ENCODE data around the gene F2RL3.

F2RL3 gene

DNA sequence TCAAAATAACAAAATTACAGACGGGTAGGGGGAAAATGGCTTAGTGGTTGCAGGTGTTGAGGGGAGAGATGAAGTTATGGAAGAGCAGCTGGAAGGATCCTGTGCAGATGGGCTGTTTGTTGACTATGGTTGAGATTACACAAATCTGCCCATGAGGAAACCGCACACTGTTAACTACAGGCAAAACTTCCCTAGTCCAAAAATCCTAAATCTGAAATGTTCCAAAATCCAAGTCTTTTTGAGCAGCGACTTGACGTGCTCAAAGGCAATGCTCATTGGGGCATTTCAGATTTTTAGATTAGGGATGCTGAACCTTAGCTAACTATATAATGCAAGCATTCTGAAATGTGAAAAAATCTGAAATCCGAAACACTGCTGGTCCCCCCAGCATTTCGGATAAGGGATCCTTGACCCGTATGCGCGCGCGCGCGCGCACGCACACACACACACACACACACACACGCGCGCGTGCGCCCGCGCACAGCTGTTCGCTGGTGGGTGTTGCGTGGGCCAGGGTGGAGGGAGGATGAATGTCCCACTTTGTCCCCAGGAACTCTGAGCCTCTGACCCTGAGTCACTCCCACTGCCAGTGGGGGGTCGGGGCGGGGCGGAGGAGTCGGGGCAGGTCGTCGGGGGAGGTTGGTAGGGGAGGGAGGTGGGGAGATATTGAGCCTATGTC lies 6.8 kb downstream of the F2RL3 start:
- DNase-seq = no peak

DNA sequence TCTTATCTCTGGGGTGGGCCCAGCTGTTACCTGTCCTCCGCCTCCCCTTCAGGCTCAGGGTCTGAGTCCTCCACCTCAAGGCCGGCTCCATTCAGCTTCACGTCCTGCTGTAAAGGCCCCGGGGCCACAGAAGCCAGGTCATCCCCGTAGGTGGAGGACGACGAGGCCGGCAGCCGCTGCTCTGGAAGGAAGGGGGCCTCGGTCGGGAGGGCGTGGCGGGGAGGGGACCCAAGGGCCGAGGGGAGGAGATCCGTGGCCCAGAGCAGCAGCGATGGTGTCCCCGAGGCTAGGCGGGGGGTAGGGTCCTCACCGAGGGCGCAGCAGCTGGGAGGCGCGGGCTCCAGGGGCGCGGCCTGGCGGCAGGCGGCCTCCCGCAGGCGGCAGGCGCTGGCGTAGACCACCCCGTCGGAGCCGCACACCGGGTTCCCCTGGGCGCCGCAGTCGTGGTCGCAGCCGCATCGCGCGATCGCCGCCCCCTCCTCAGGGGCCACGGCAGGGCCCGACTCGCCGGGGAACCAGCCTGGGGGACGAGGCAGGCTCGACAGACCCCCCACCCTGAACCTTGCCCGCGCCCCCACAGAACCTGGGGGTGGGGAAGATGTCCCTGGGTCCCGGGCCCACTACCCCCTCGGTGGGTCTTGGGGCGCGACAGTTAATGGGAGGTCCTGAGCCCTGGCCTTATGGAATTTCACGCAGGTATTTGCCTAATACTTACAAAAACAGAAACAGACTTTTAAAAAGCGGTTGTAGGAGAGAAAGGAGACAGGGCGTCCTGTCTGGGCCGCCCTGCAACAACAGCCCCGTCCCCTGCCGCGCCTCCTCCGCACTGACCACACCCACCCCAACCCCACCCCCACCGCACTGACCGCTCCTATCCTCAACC lies 7.6 kb downstream of the F2RL3 start:
- no peak for DNase-seq

DNA sequence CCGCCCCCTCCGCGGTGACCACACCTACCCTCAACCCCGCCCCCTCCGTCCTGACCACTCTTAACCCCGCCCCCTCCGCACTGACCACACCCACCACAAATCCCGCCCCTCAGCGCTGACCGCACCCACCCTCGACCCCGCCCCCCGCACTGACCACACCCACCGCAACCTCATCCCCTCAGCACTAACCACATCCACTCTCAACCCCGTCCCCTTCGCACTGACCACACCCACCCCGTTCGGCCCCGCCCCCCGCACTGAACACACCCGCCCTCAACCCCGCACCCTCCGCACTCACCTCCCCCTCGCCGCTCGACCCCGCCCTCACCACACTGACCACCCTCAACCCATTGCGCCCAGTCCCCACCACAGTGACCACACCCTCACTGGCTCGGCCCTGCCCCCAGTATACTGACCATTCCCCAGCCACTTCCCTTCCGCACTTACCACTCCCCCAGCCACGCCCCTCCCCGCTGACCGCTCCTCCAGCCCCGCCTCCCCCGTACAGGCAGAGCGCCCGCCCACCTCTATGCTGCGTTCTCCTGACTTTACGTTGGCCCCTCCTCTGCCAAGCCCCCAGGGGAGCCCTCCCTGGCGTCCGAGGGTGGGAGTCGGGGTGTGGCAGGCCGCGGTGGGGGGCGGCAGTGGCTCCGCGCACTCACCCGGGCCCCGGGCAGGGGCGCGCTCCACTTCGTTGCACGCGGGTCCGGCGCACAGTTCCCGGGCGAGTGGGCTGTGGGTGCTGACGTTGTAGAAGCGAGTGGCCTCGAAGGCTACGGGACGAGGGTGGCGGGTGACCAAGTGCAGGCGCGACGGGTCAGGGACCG lies 8.4 kb downstream of the F2RL3 start:
- no peak for DNase-seq

DNA sequence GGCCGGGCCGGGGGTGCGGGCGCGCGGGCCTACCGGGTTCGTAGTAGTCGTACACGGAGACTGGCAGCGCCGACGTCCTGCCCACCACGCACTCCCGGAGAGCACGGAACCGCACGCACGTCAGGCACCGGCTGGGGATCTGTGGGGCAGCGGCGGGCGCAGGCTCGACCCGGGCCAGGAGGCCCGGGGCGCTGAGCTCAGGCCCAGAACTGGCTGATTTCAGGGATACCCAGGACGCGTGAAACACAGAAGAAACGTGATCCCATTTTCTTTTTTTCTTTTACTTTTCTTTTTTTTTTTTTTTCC lies 9.0 kb downstream of the F2RL3 start:
- no peak for DNase-seq

DNA sequence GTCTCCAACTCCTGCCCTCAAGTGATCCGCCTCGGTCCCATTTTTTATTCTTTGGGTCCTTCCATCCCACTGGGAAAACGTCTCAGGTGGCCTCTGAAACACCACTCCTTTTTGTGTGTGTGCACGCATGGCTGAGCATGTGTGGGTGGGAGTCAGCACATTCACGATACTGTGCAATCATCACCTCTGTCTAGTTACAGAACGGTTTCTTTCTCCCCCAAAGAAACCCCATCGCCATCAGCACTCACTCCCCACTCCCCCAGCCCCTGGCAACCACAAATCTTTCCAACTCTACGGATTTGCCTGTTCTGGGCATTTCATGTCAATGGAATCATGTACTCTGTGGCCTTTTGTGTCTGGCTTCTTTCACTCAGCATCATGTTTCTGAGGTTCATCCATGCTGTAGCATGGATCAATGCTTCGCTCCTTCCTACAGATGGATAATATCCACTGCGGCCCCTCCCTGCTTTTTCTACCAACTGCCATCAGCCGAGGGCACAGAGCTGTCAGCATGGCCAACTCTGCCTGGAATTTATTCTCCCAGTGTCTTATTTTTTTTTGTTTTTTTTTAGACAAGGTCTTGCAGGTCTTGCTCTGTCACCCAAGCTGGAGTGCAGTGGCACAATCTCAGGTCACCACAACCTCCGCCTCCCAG lies 9.7 kb downstream of the F2RL3 start:
- DNase-seq = no peak

DNA sequence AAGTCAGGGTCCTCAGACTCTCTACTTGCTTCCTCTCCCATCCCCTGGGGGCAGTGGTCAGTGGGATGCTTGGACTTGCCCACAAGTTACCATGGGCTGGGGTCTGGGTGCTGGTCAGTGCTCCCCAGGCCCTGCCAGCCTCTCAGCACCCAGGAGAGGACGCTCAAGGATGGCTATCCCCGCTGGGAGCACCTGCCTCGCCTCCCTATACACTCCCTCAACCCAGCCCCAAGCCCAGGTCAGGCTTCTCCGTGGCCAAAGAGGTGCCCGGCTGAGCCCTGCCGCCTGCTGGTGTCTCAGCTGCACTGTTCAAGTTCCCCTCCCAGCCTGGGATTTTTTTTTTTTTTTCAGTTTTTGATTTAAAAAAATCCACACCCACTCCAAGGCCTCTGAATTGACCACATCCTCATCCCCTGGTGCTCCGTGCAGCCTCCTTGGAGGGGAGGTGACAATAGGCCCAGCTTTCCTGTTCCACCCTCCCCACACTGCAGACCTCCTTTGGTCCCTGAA lies 10.8 kb downstream of the F2RL3 start:
- DNase-seq = no peak

DNA sequence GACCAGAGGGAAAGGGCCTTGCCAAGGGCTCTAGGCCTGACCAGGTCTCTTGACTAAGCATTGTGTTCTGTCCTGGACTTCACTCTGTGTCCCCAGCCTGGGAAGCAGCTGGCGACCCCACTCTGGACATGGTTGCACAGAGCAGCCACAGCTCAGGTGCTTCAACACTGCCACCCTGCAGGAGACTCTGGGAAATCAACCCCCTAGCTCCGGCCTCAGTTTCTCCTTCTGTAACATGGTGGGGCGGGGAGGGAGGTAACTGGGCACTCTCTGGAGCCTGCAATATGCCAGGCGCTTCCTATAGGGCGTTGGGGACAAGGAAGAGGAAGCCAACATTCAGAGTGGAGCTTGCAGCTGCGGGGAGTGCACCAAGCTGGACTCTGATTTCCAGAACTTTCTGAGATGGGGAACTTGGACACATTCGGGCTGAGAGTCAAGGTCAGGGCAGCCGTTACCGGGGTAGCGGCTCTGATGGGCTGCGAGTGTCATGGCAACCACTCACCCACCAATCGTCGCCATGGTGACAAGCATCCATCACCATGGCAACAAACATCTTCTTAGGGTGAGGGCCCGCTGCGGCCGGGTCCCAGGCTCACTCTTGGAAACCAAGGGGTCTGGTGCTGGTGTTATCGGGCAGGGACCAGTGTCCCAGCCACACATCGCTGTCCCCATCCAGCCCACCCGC lies 12.8 kb downstream of the F2RL3 start:
- DNase-seq = no peak

DNA sequence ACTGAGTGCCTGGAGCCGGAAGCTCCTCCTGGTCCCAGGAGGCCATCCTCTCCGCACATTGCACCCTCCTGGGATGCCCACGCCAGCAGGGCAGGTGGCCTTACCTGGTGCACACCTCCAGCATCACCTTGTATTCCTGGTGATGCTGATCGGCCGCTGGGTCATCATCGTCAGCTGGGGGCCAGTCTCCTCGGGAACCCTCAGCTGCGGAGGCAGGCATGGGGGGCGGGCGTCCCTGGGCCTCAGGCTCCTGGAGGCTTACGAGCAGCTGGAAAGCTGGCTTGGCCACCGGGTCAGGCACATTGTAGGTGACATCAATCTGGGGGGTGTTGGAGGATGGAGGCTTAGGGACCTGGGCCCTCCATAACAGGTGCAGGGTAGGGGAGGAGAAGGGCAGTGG lies 13.7 kb downstream of the F2RL3 start:
- DNase-seq = no peak

DNA sequence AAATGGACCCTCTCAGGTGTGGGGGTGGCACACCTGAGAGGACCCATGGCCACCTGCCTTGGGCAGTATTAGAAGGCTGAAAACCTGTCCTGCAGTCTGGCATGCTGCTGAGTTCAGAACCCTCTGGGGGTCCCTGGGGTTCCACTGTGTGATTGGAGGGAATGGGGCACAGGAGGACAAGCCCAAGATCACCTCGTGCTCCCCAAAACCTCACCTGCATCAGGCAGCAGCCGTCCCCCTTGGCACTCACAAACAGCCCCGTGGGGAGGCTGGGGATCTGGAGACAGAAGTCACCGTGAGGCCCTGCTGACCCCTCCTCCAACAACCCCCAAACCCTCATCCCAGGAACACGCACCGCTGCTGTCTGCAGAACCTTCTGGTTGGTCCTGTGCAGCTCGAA lies 14.5 kb downstream of the F2RL3 start:
- no peak for DNase-seq

DNA sequence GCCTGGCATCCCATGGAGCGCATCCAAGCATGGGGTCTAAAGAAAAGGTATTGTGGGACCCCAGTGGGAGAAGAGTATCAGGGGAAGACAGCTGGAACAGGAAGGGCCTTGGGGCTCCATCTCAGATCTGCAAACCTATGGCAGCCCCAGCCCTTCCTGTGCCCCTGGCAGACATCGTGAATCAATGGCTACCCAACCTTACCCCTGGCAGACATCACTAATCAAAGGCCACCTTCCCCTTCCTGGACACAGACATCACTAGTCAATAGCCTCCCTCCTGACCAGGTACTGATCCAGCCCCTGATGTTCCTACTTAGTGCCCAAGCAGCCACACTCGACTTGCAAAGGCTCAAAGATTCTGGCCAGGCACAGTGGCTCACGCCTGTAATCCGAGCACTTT lies 15.8 kb downstream of the F2RL3 start:
- no peak for DNase-seq

DNA sequence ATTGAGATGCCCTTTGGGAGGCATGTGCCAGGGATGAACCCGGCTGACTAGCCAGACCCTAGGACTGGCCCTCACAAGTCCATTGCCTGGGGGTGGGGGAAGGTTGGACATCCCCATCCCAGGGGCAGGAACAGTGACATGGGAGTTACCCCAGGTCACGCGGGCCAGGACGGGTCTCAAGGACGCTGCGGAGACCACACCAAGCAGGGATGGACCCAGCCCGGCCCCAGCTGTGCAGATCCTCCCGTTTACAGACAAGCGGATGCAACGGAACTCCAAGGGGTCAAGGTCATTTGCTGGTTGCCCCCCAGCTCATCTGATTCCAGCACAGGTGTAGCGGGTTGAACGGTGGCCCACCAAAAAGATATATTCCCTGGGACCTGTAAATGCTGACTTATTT lies 20.0 kb downstream of the F2RL3 start:
- DNase-seq = no peak

DNA sequence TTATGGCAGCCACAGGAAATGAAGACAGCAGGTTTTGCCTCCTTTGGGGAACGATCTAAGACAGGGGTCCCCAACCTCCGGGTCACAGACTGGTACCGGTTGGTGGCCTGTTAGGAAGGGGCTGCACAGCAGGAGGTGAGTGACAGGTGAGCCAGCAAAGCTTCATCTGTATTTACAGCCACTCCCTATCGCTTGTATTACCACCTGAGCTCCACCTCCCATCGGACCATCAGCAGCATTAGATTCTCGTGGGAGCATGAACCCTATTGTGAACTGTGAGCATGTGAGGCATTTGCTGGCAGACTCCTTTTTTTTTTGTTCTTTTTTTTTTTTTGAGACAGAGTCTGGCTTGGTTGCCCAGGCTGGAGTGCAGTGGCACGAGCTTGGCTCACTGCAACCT lies 22.2 kb downstream of the F2RL3 start:
- no peak for DNase-seq

DNA sequence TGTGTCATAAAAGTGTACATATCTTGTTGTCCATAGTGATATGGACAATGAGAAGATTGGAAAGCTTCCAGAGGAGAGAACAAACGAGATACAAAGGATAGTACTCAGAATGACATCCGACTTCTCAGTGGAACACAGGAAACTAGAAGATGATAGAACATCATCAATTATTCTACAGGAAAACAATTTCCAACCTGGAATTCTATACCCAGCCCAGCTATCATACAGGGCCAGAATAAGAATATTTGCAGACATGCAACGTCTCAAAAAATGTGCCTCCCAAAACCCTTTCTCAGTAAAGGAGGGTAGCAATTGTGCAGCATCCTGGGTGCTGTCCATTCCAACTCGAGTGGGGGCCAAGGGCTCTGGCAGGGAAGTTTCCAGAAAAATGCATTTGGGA lies 24.0 kb downstream of the F2RL3 start:
- DNase-seq = no peak

DNA sequence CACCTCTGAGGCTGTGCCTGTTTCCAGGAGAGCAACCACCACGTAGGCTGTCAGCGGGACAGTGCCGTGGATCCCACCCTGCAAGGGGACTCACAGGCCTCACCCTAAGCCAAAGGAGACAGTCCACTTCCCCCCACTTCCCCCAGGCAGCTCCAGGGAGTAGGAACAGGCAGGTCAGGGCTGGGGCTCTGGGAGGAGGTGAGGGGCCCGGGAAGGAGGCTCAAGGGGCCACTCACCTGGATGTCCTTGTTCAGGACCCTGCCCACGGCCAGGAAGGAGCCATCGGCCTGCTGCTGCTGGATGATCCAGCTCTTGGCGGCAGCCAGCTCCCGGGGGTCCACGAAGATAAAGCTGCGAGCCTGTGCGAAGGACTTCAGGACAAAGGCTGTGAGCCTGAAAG lies 25.6 kb downstream of the F2RL3 start:
- no peak for DNase-seq

DNA sequence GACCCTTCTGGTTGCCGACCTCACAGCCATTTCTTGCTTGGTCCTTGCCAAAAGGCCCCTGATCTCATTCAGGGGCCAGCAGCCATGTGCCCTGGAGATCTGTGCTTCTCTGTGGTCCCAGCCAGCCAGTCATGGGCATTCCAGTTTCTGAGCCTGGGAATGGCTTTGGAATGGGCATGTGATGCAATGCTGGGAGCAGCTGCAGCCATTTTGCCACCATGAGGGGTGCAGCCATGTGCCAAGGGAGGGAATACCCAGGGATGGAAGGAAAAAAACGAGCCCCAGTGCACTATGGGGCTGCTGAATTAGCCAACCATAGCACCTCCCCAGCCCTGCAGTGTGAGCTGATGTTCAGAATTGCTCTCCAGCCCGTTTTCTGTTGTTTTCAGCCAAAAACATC lies 26.3 kb downstream of the F2RL3 start:
- no peak for DNase-seq

DNA sequence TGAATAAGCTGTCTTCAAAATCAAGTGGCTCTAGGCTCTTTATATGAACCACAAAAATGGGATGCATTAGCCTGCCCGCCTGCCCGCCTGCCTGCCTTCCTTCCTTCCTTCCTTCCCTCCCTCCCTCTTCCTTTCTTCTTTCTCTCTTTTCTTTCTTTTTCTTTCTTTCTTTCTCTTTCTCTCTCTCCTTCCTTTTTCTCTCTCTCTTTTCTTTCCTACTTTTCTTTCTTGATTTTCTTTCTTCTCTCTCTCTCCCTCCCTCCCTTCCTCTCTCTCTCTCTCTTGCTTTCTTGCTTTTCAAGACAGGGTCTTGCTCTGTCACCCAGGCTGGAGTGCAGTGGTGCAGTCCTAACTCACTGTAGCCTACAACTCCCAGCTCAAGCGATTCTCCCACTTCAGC lies 26.9 kb downstream of the F2RL3 start:
- DNase-seq = no peak

DNA sequence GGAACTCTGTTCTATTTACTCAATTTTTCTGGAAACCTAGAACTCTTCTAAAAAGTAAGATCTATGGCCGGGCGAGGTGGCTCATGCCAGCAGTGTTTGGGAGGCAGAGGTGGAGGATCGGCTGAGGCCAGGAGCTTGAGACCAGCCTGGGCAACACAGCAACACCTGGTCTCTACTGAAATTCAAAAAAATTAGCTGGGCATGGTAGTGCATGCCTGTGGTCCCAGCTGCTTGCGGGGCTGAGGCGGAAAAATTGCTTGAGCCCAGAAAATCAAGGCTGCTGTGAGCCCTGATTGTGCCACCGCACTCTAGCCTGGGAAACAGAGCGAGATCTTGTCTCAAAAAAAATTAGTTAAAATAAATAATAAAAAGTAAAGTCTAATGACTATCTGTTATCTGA lies 28.6 kb downstream of the F2RL3 start:
- DNase-seq = no peak

DNA sequence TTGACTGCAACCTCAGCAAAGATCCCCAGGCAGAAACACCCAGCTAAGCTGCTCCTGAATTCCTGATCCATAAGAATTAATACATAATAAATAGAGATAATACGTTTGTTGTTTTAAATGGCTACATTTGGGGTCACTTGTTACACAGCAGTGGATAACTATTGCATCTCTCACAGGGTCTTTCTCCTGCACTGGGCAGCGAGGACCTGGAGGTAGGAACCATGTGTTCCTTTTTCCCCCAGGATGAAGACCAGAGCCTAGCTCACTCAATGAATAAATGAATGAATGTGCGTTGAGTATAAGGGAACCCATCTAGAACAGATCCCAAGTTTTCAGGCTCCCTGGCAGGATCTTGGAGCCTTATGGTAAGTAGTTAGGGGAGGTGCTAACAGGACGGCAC lies 30.7 kb downstream of the F2RL3 start:
- DNase-seq = no peak

DNA sequence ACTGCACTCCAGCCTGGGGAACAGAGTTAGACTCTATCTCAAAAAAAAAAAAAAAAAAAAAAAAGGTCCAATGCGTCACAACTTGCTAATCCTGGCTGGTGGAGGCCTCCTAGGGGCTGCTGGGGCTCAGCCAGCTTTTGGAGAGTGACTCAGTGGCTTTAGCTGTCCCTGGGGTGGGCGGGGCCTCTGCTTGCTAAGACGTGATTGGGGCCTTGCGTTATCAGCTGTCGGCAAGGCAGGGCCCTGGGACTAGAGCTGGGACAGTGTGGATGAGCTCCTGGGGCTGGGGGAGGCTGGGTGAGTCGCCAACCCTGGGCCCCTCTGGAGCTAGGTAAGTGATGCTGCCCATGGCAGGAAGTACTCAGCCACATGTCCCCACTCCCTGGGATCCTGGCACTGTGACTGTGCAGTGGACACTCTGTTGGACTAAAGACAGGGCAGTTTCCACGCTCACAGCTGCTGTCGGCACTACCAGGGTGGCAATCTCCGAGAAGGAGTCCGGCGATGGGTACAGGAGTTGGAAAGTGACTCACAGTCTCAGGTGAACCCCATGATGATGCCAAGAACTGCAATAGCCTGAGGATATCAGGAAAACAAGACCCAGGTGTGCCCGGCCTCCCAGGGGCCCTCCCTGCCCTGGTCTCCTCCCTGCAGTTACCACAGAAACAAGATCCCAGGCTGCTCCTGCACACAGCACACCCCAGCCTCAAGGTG lies 32.2 kb downstream of the F2RL3 start:
- DNase-seq = no peak

DNA sequence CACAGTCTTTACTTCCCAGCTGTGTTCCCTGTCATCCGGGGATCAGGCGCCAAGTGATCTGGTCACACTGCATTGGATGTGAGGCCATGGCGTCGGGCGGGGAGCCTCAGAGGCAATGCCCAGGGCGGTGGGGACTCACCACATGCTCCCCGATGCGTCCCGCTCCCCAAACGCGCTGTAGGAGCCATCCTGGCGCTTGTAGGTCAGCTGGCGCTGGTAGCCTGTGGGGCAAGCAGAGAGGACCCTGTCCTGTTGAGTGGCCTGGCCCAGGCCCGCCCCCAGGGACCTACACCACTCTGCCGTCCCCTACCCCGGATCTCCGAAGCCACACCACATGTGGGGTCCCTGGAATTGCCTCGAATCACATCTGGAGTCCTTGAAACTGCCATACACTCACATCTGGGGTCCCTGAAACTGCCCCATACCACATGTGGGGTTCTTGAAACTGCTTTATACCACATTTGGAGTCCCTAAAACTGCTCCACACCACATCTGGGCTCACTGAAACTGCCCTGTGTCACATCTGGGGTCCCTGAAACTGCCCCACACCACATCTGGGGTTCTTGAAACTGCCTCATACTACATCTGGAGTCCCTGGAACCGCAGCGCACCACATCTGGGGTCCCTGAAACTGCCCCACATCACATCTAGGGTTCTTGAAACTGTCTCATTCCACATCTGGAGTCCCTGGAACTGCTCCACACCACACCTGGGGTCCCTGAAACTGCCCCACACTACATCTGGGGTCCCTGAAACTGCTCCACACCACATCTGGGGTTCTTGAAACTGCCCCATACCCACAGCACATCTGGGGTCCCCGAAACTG lies 33.2 kb downstream of the F2RL3 start:
- no peak for DNase-seq

DNA sequence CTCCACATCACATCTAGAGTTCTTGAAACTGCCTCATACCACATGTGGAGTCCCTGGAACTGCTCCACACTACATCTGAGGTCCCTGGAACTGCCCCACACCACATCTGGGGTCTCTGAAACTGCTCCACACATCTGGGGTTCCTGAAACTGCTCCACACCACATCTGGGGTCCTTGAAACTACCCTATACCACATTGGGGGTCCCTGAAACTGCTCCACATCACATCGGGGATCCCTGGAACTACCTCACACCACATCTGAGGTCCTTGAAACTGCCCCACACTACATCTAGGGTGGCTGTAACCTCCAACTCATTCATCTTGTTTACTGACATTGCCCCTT lies 33.8 kb downstream of the F2RL3 start:
- no peak for DNase-seq

Data from NCI-H524 treated with DMSO at 0.1 percent for 48 hours (cell line).